HL-60 (cell line): Measurements from ENCODE around the gene NEAT1.
"Not testable (repeated sequence)": the region's sequence is repeated elsewhere in the genome, so short reads cannot be mapped to it uniquely, and the experiment has no call there.

Source experiments
- DNase-seq, 2 experiments: peaks; one replicate each; pipeline ENCODE4 v3.0.0-alpha.2; 2010 to 2020; ENCODE audit warnings: low read depth in 1 of 2, low spot score in 1 of 2
- H3K27ac ChIP-seq: fragments of 250-450 bp; sonication (Bioruptor Pico); replicated peaks from 2 replicates; pipeline ENCODE4 v1.5.1; 2020; ENCODE audit warnings: mild to moderate bottlenecking, moderate library complexity
- H3K27me3 ChIP-seq: fragments of 250-450 bp; sonication (Bioruptor Pico); 2 replicates; pipeline ENCODE4 v1.5.1; 2021; ENCODE audit warnings: mild to moderate bottlenecking, moderate library complexity; ENCODE audit not compliant: insufficient read depth, poor library complexity, severe bottlenecking
- H3K4me3 ChIP-seq: replicated peaks from 2 replicates; pipeline ENCODE4 v1.5.1; 2011; ENCODE audit warnings: mild to moderate bottlenecking, control low read depth, low read length; ENCODE audit not compliant: insufficient read depth
- CTCF ChIP-seq: IDR thresholded peaks from one replicate; pipeline ENCODE4 v1.5.1; 2011; ENCODE audit warnings: low read length, control low read depth, inconsistent platforms; ENCODE audit not compliant: insufficient read depth
- GABPA ChIP-seq: IDR thresholded peaks from 2 replicates; pipeline ENCODE4 v1.6.1; 2012; ENCODE audit warnings: low read depth
- POLR2AphosphoS5 ChIP-seq: IDR thresholded peaks from 2 replicates; pipeline ENCODE4 v1.6.1; 2012; ENCODE audit warnings: low read depth
- REST ChIP-seq: IDR thresholded peaks from 2 replicates; pipeline ENCODE4 v1.6.1; 2012; ENCODE audit warnings: low read depth; ENCODE audit not compliant: insufficient replicate concordance
- SPI1 ChIP-seq: IDR thresholded peaks from 2 replicates; pipeline ENCODE4 v1.6.1; 2012; ENCODE audit warnings: low read depth, mild to moderate bottlenecking, borderline replicate concordance

NEAT1 gene

GRCh38 chr11:65412271-65413076, 10.1 kb upstream of the NEAT1 start:
- TF ChIP-seq GABPA (no peak), POLR2AphosphoS5 (no peak), REST (no peak), SPI1 (no peak), CTCF (no peak)
- DNase-seq: no peak
- H3K27ac ChIP-seq: no peak overlapping the region

GRCh38 chr11:65413077-65413664, 9.4 kb upstream of the NEAT1 start:
- not testable (repeated sequence) for DNase-seq, H3K27ac ChIP-seq, H3K4me3 ChIP-seq, H3K27me3 ChIP-seq

More at GRCh38 chr11:65412271-65413076, 10.1 kb upstream of the NEAT1 start:
- Histone ChIP-seq H3K27me3 (no peaks in the 10 kb centered on the region), H3K4me3 (no peak overlapping the region)

- TF ChIP-seq GABPA: no peak
- no peak for TF ChIP-seq POLR2AphosphoS5
- TF ChIP-seq REST: no peak
- TF ChIP-seq CTCF: no peak
- no peak for TF ChIP-seq SPI1
- Histone ChIP-seq H3K4me3 (no peak overlapping the region), H3K27me3 (no peaks in the 10 kb centered on the region), H3K27ac (no peak overlapping the region)
- no peak for DNase-seq
Measured at GRCh38 chr11:65414776-65415498, 7.7 kb upstream of the NEAT1 start.
